GM10266 (cell line): ENCODE results near the gene OSBPL9.

Experiments used
- DNase-seq: peaks from one replicate; pipeline ENCODE4 v3.0.0; 2012; ENCODE audit errors: extremely low spot score
- CTCF ChIP-seq: IDR thresholded peaks from 2 replicates; pipeline ENCODE4 v1.5.1; 2012; ENCODE audit warnings: mild to moderate bottlenecking, low read depth; ENCODE audit not compliant: control insufficient read depth, insufficient read depth; ENCODE audit errors: missing control alignments

OSBPL9 gene

GRCh38 chr1:51738681-51739080, 121.8 kb downstream of the OSBPL9 start:
- TF ChIP-seq CTCF, result no peak
- DNase-seq, result no peak

DNA sequence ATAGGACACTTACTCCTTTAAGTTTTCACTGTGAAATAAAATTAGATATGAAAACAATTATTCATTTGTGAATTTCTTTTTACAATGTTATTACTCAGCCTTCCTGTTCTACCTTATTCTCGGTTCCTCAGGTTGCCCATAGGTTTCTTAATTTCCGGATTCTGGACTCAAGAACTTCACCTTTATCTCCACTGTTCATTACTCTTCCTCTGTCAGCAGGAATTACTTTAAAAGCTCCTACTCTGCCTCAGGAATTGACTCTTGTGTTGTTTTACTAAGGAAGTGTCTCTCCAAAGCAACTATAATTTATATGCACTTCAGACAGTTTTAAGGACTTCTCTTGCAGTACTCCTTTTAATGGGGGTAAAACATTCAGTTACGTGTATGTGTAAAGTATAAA, 123.8 kb downstream of the OSBPL9 start:
- no peak for DNase-seq
- no peak for TF ChIP-seq CTCF

- DNase-seq, result no peak
- TF ChIP-seq CTCF, result no peak
Measured at GRCh38 chr1:51741121-51741681, 124.3 kb downstream of the OSBPL9 start.

- TF ChIP-seq CTCF, result no peak
- no peak for DNase-seq
Measured at GRCh38 chr1:51744506-51745303, 127.8 kb downstream of the OSBPL9 start.

DNA sequence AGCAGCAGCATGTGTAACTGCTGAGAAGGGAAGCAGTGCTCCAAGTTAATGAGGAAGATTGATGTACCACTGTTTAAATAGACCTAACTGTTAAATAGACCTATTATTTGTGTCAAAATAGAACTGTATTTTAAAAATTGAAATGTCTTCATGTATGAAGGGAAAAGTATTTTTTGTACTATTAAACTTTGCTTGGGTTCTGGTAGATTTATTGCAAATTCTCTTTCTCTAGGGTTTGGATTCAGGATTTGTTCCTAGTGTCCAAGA, 128.3 kb downstream of the OSBPL9 start:
- no peak for DNase-seq
- TF ChIP-seq CTCF, result no peak

- no peak for DNase-seq
Measured at GRCh38 chr1:51749151-51749550, 132.3 kb downstream of the OSBPL9 start.

More at GRCh38 chr1:51749151-51749550, 132.3 kb downstream of the OSBPL9 start:
- no peak for TF ChIP-seq CTCF
